ENCODE measurements around the gene HSPA12B. TPM values are rescaled to one million over a fixed set of nuclear protein-coding genes. Genes with fewer than 3 reads are reported as not detected.
A peak's percentile ranks its signal among the peaks of the same experiment; 100 is the strongest.

HSPA12B gene
- polyA plus RNA-seq, 4 donors, result 2.7 to 9.7 (median 4.1) TPM; not detected in 1

GRCh38 chr20:3759884-3760283 lies 27.4 kb downstream of the HSPA12B start:
- no peak for DNase-seq
- 94 to 96% (median 94%) methylated on average over 11 of the region's 11 CpGs for WGBS, 3 donors

GRCh38 chr20:3760655-3761348 lies 28.3 kb downstream of the HSPA12B start:
- no peaks in the 10 kb centered on the region for H3K27me3 ChIP-seq (ENCODE audit: control insufficient read depth in 3 of 3, insufficient read depth in 3 of 3, low read length in 3 of 3)
- H3K9me3 ChIP-seq (ENCODE audit: control insufficient read depth in 2 of 2, insufficient read depth in 1 of 2, low read depth in 1 of 2, low read length in 1 of 2), result no peaks in the 10 kb centered on the region
- H3K27ac ChIP-seq (ENCODE audit: low read depth in 1 of 3, low read length in 2 of 3), result no peak overlapping the region
- no peak overlapping the region for H3K4me3 ChIP-seq (ENCODE audit: low read depth in 1 of 3, low read length in 3 of 3)
- DNase-seq, result no peak
- 73 to 88% (median 84%) methylated on average over 10 of the region's 10 CpGs for WGBS, 3 donors
- no peak for FAIRE-seq
- peaks cover 0 to 51% (median 0%) of the 10 kb centered on the region in 3 donors for H3K36me3 ChIP-seq (ENCODE audit: control insufficient read depth in 3 of 3, insufficient read depth in 2 of 3, low read depth in 1 of 3, low read length in 3 of 3)
- peaks cover 0 to 14% (median 0%) of the 10 kb centered on the region in 3 donors for H3K4me1 ChIP-seq (ENCODE audit: control insufficient read depth in 3 of 3, insufficient read depth in 2 of 3, low read depth in 1 of 3, low read length in 2 of 3)

More at GRCh38 chr20:3759884-3760283, 27.4 kb downstream of the HSPA12B start:
- FAIRE-seq, result no peak
- no peak overlapping the region for H3K4me3 ChIP-seq (ENCODE audit: low read depth in 1 of 3, low read length in 3 of 3)
- H3K9me3 ChIP-seq (ENCODE audit: control insufficient read depth in 2 of 2, insufficient read depth in 1 of 2, low read depth in 1 of 2, low read length in 1 of 2), result no peaks in the 10 kb centered on the region
- no peak overlapping the region for H3K27ac ChIP-seq (ENCODE audit: low read depth in 1 of 3, low read length in 2 of 3)
- H3K4me1 ChIP-seq (ENCODE audit: control insufficient read depth in 3 of 3, insufficient read depth in 2 of 3, low read depth in 1 of 3, low read length in 2 of 3), result peaks cover 0 to 7% (median 0%) of the 10 kb centered on the region in 3 donors
- H3K36me3 ChIP-seq (ENCODE audit: control insufficient read depth in 3 of 3, insufficient read depth in 2 of 3, low read depth in 1 of 3, low read length in 3 of 3), result peaks cover 0 to 52% (median 0%) of the 10 kb centered on the region in 3 donors
- no peaks in the 10 kb centered on the region for H3K27me3 ChIP-seq (ENCODE audit: control insufficient read depth in 3 of 3, insufficient read depth in 3 of 3, low read length in 3 of 3)

GRCh38 chr20:3763671-3764601 lies 31.5 kb downstream of the HSPA12B start:
- Histone ChIP-seq H3K4me3 (ENCODE audit: low read depth in 1 of 3, low read length in 3 of 3) (no peak overlapping the region), H3K36me3 (ENCODE audit: control insufficient read depth in 3 of 3, insufficient read depth in 2 of 3, low read depth in 1 of 3, low read length in 3 of 3) (peaks cover 0 to 31% (median 0%) of the 10 kb centered on the region in 3 donors), H3K27ac (ENCODE audit: low read depth in 1 of 3, low read length in 2 of 3) (no peak overlapping the region), H3K9me3 (ENCODE audit: control insufficient read depth in 2 of 2, insufficient read depth in 1 of 2, low read depth in 1 of 2, low read length in 1 of 2) (no peaks in the 10 kb centered on the region), H3K27me3 (ENCODE audit: control insufficient read depth in 3 of 3, insufficient read depth in 3 of 3, low read length in 3 of 3) (no peaks in the 10 kb centered on the region), H3K4me1 (ENCODE audit: control insufficient read depth in 3 of 3, insufficient read depth in 2 of 3, low read depth in 1 of 3, low read length in 2 of 3) (peaks cover 0 to 31% (median 1%) of the 10 kb centered on the region in 3 donors)
- 79 to 87% (median 83%) methylated on average over 8 of the region's 8 CpGs for WGBS, 3 donors
- no peak for FAIRE-seq
- peak in 1 of 2 donors; percentile 44 for DNase-seq

- DNase-seq, result no peak
- 82 to 97% (median 89%) methylated on average over 3 of the region's 3 CpGs for WGBS, 3 donors
- Histone ChIP-seq H3K9me3 (ENCODE audit: control insufficient read depth in 2 of 2, insufficient read depth in 1 of 2, low read depth in 1 of 2, low read length in 1 of 2) (no peaks in the 10 kb centered on the region), H3K27me3 (ENCODE audit: control insufficient read depth in 3 of 3, insufficient read depth in 3 of 3, low read length in 3 of 3) (no peaks in the 10 kb centered on the region), H3K36me3 (ENCODE audit: control insufficient read depth in 3 of 3, insufficient read depth in 2 of 3, low read depth in 1 of 3, low read length in 3 of 3) (peaks cover 0 to 24% (median 0%) of the 10 kb centered on the region in 3 donors), H3K4me1 (ENCODE audit: control insufficient read depth in 3 of 3, insufficient read depth in 2 of 3, low read depth in 1 of 3, low read length in 2 of 3) (peaks cover 0 to 31% (median 1%) of the 10 kb centered on the region in 3 donors), H3K27ac (ENCODE audit: low read depth in 1 of 3, low read length in 2 of 3) (no peak overlapping the region), H3K4me3 (ENCODE audit: low read depth in 1 of 3, low read length in 3 of 3) (no peak overlapping the region)
- FAIRE-seq, result no peak
These were observed 32.2 kb downstream of the HSPA12B start for GRCh38 chr20:3764659-3765058.

- peaks cover 0 to 19% (median 0%) of the 10 kb centered on the region in 3 donors for H3K36me3 ChIP-seq (ENCODE audit: control insufficient read depth in 3 of 3, insufficient read depth in 2 of 3, low read depth in 1 of 3, low read length in 3 of 3)
These were observed 32.8 kb downstream of the HSPA12B start for GRCh38 chr20:3765171-3765882.

GRCh38 chr20:3766422-3767109 lies 34.1 kb downstream of the HSPA12B start:
- whole genome bisulfite sequencing, 3 donors, result 16 to 29% (median 23%) methylated on average over 9 of the region's 9 CpGs
- Histone ChIP-seq H3K4me3 (ENCODE audit: low read depth in 1 of 3, low read length in 3 of 3) (peak overlapping the region in 2 of 3 donors; percentile 41 to 54), H3K27me3 (ENCODE audit: control insufficient read depth in 3 of 3, insufficient read depth in 3 of 3, low read length in 3 of 3) (no peaks in the 10 kb centered on the region), H3K4me1 (ENCODE audit: control insufficient read depth in 3 of 3, insufficient read depth in 2 of 3, low read depth in 1 of 3, low read length in 2 of 3) (peaks cover 0 to 31% (median 1%) of the 10 kb centered on the region in 3 donors), H3K9me3 (ENCODE audit: control insufficient read depth in 2 of 2, insufficient read depth in 1 of 2, low read depth in 1 of 2, low read length in 1 of 2) (no peaks in the 10 kb centered on the region), H3K36me3 (ENCODE audit: control insufficient read depth in 3 of 3, insufficient read depth in 2 of 3, low read depth in 1 of 3, low read length in 3 of 3) (peaks cover 0 to 15% (median 0%) of the 10 kb centered on the region in 3 donors), H3K27ac (ENCODE audit: low read depth in 1 of 3, low read length in 2 of 3) (no peak overlapping the region)
- DNase-seq (no peak), FAIRE-seq (no peak)

More at GRCh38 chr20:3765171-3765882, 32.8 kb downstream of the HSPA12B start:
- 68 to 74% (median 73%) methylated on average over 3 of the region's 3 CpGs for WGBS, 3 donors
- Histone ChIP-seq H3K4me1 (ENCODE audit: control insufficient read depth in 3 of 3, insufficient read depth in 2 of 3, low read depth in 1 of 3, low read length in 2 of 3) (peaks cover 0 to 31% (median 1%) of the 10 kb centered on the region in 3 donors), H3K27me3 (ENCODE audit: control insufficient read depth in 3 of 3, insufficient read depth in 3 of 3, low read length in 3 of 3) (no peaks in the 10 kb centered on the region), H3K9me3 (ENCODE audit: control insufficient read depth in 2 of 2, insufficient read depth in 1 of 2, low read depth in 1 of 2, low read length in 1 of 2) (no peaks in the 10 kb centered on the region), H3K27ac (ENCODE audit: low read depth in 1 of 3, low read length in 2 of 3) (no peak overlapping the region), H3K4me3 (ENCODE audit: low read depth in 1 of 3, low read length in 3 of 3) (no peak overlapping the region)
- DNase-seq, result no peak
- no peak for FAIRE-seq

- 0 to 2% (median 1%) methylated on average over 21 of the region's 21 CpGs for WGBS, 3 donors
- H3K9me3 ChIP-seq (ENCODE audit: control insufficient read depth in 2 of 2, insufficient read depth in 1 of 2, low read depth in 1 of 2, low read length in 1 of 2), result no peaks in the 10 kb centered on the region
- H3K27ac ChIP-seq (ENCODE audit: low read depth in 1 of 3, low read length in 2 of 3), result no peak overlapping the region
- H3K4me3 ChIP-seq (ENCODE audit: low read depth in 1 of 3, low read length in 3 of 3), result peak overlapping the region; percentile 6 to 54 (median 41)
- peaks cover 0 to 13% (median 0%) of the 10 kb centered on the region in 3 donors for H3K36me3 ChIP-seq (ENCODE audit: control insufficient read depth in 3 of 3, insufficient read depth in 2 of 3, low read depth in 1 of 3, low read length in 3 of 3)
- H3K4me1 ChIP-seq (ENCODE audit: control insufficient read depth in 3 of 3, insufficient read depth in 2 of 3, low read depth in 1 of 3, low read length in 2 of 3), result peaks cover 0 to 31% (median 1%) of the 10 kb centered on the region in 3 donors
- H3K27me3 ChIP-seq (ENCODE audit: control insufficient read depth in 3 of 3, insufficient read depth in 3 of 3, low read length in 3 of 3), result no peaks in the 10 kb centered on the region
- peak; percentile 20 to 48 for DNase-seq
- no peak for FAIRE-seq
These were observed 34.6 kb downstream of the HSPA12B start for GRCh38 chr20:3767110-3767426.

Measured in small intestine (tissue), 7 donors.